ENCODE data around the gene DIABLO. TPM values are rescaled to one million over a fixed set of nuclear protein-coding genes. Genes with fewer than 3 reads are reported as not detected.
"Not testable (repeated sequence)": the region's sequence is repeated elsewhere in the genome, so short reads cannot be mapped to it uniquely, and the experiment has no call there.

Gene DIABLO
- total RNA-seq, 6 donors from 2014 or later = 27.2 to 61.8 (median 42.1) TPM

DNA sequence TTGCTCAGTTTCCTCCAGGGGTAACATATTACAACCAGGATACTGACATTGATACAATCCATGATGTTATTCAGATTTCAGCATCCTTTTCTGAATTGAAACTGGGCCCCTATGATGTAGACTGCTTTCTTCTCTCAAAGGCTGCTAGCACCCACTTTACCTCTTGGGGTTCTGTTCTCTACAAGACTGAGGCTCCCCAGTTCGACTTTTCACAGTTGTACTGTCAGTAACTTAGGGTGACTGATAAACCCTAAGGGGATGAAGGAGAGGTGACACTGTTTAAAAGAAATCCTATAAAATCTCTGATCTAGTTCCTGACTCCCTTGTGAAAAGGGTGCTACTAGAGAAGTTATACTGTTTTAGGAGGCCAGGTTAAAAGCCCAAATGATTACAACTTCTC, 39.6 kb upstream of the DIABLO start:
- WGBS, 2 donors = 0 to 36% methylated on average over 1 of the region's 1 CpG
- H3K4me1 ChIP-seq = peaks cover 8 to 19% (median 14%) of the 10 kb centered on the region in 4 donors
- peaks cover 15 to 33% (median 25%) of the 10 kb centered on the region in 4 donors for H3K36me3 ChIP-seq
- TF ChIP-seq POLR2A (IDR thresholded peaks at IDR 0.05) (no peak), EP300 (IDR thresholded peaks at IDR 0.05) (no peak), CTCF (IDR thresholded peaks at IDR 0.05) (no peak), POLR2AphosphoS5 (IDR thresholded peaks at IDR 0.05) (no peak)
- peak overlapping the region; percentile 80 to 98 (median 90) for H3K4me3 ChIP-seq
- H3K27me3 ChIP-seq = no peaks in the 10 kb centered on the region
- DNase-seq (no peak), ATAC-seq (ENCODE audit: low FRiP score in 2 of 2) (no peak)
- no peaks in the 10 kb centered on the region for H3K9me3 ChIP-seq
- peak overlapping the region; percentile 85 to 95 (median 92) for H3K27ac ChIP-seq

DNA sequence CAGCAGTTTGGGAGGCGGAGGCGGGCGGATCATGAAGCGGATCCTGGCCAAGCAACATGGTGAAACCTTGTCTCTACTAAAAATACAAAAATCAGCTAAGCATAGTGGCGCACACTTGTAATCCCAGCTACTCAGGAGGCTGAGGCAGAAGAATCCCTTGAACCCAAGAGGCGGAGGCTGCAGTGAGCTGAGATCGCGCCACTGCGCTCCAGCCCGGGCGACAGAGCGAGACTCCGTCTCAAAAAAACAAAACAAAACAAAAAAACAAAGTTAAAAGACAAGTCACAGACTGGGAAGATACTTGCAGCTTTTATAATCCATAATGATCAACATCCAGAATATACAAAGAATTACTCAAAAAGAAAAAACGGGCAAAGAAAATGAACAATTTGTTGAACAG, 34.9 kb upstream of the DIABLO start:
- not testable (repeated sequence) for H3K4me3 ChIP-seq; H3K4me1 ChIP-seq; ATAC-seq (ENCODE audit: low FRiP score in 2 of 2); H3K27me3 ChIP-seq; H3K9me3 ChIP-seq; H3K27ac ChIP-seq
- WGBS, 2 donors = 89% methylated on average over 14 of the region's 14 CpGs
- peak in 1 of 2 donors; percentile 56 for DNase-seq
- H3K36me3 ChIP-seq = peaks cover 18 to 79% (median 52%) of the 10 kb centered on the region in 4 donors

DNA sequence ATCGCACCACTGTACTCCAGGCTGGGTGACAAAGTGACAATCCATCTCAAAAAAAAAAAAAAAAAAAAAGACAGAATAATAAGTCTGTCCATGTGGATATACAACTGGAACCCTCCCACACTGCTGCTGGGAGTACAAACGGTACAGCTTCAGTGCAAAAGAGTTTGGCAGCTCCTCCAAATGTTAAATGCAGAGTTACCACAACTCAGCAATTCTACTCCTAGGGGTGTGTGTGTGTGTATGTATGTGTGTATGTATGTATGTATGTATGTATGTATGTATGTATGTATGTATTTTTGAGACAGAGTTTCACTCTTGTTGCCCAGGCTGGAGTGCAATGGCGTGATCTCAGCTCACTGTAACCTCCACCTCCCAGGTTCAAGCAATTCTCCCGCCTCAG, 33.1 kb upstream of the DIABLO start:
- ATAC-seq (ENCODE audit: low FRiP score in 2 of 2) = not testable (repeated sequence)

GRCh38 chr12:122258462-122258861, 32.6 kb upstream of the DIABLO start:
- 88 to 93% methylated on average over 3 to 4 of the region's 4 CpGs for WGBS, 2 donors
- not testable (repeated sequence) for H3K9me3 ChIP-seq; H3K4me3 ChIP-seq; ATAC-seq (ENCODE audit: low FRiP score in 2 of 2); H3K27me3 ChIP-seq; H3K27ac ChIP-seq; DNase-seq; H3K4me1 ChIP-seq
- H3K36me3 ChIP-seq = peaks cover 18 to 81% (median 53%) of the 10 kb centered on the region in 4 donors

More for the DNA sequence above, 33.1 kb upstream of the DIABLO start:
- H3K4me3 ChIP-seq, H3K27me3 ChIP-seq, H3K4me1 ChIP-seq, H3K27ac ChIP-seq, H3K9me3 ChIP-seq, DNase-seq: not testable (repeated sequence)
- 95 to 98% methylated on average over 4 of the region's 4 CpGs for WGBS, 2 donors
- peaks cover 18 to 85% (median 55%) of the 10 kb centered on the region in 4 donors for H3K36me3 ChIP-seq

GRCh38 chr12:122250536-122250935, 24.7 kb upstream of the DIABLO start:
- WGBS, 2 donors = 94 to 98% methylated on average over 8 of the region's 8 CpGs
- no peak for TF ChIP-seq POLR2A (IDR thresholded peaks at IDR 0.05)
- no peak for TF ChIP-seq CTCF (IDR thresholded peaks at IDR 0.05)
- TF ChIP-seq EP300 (IDR thresholded peaks at IDR 0.05) = no peak

DNA sequence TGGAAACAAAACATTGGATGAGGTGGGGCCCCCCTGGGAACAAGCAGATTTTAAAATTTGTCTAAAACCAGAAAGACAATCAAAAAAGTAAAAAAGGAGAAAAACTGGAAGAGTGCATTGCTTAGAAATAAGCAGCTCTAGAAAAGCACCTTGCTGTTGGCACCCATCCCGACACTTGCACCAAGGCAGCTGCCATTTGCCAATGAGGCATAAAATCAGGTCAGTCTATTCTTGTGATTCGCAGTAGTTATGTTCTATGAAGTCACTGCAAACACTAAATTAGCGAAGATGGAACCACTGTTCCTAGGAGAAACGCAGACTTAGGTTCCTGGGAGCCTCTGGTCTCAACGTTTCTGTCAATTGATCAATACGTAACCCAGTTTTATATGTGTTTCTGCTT, 24.2 kb upstream of the DIABLO start:
- TF ChIP-seq EP300 (IDR thresholded peaks at IDR 0.05) (no peak), POLR2AphosphoS5 (IDR thresholded peaks at IDR 0.05) (no peak), POLR2A (IDR thresholded peaks at IDR 0.05) (no peak), CTCF (IDR thresholded peaks at IDR 0.05) (no peak)
- Histone ChIP-seq H3K27me3 (no peaks in the 10 kb centered on the region), H3K36me3 (peaks cover 19 to 52% (median 31%) of the 10 kb centered on the region in 4 donors)

More at GRCh38 chr12:122250536-122250935, 24.7 kb upstream of the DIABLO start:
- H3K4me3 ChIP-seq = no peak overlapping the region
- no peak for DNase-seq
- H3K27ac ChIP-seq = no peak overlapping the region
- no peaks in the 10 kb centered on the region for H3K27me3 ChIP-seq
- ATAC-seq (ENCODE audit: low FRiP score in 2 of 2) = no peak
- H3K36me3 ChIP-seq = peaks cover 19 to 55% (median 31%) of the 10 kb centered on the region in 4 donors
- H3K4me1 ChIP-seq = no peaks in the 10 kb centered on the region
- no peaks in the 10 kb centered on the region for H3K9me3 ChIP-seq

More for the DNA sequence above, 24.2 kb upstream of the DIABLO start:
- H3K9me3 ChIP-seq = no peaks in the 10 kb centered on the region
- DNase-seq (no peak), ATAC-seq (ENCODE audit: low FRiP score in 2 of 2) (no peak)
- no peak overlapping the region for H3K27ac ChIP-seq
- WGBS, 2 donors = 95 to 99% methylated on average over 6 of the region's 6 CpGs
- H3K4me3 ChIP-seq = no peak overlapping the region
- no peaks in the 10 kb centered on the region for H3K4me1 ChIP-seq

Measured in upper lobe of left lung (tissue), 6 donors.